Measurements from ENCODE around the gene ATAD3B.
A peak's percentile ranks its signal among the peaks of the same experiment; 100 is the strongest.
"Not testable (repeated sequence)": the region's sequence is repeated elsewhere in the genome, so short reads cannot be mapped to it uniquely, and the experiment has no call there.

Gene ATAD3B

DNA sequence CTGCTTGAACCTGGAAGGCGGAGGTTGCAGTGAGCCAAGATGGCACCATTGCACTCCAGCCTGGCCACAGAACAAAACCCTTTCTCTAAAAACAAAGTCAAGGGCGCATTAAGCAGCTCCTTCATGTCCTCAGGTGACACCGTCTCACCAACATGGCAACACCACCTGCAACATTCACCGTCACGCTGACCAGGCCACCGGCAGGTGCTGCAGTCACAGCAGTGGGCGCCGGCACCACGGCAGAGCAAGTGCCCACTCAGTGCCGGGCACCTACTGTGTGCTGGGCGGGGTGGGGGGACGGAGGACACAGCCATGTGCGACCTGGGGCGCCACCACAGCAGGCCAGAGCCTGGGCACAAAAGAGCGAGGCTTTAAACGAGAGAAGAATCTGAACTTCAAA, 12.1 kb downstream of the ATAD3B start:
- no peak for DNase-seq

- DNase-seq, result not testable (repeated sequence)
These were observed 13.6 kb downstream of the ATAD3B start for GRCh38 chr1:1484976-1485750.

DNA sequence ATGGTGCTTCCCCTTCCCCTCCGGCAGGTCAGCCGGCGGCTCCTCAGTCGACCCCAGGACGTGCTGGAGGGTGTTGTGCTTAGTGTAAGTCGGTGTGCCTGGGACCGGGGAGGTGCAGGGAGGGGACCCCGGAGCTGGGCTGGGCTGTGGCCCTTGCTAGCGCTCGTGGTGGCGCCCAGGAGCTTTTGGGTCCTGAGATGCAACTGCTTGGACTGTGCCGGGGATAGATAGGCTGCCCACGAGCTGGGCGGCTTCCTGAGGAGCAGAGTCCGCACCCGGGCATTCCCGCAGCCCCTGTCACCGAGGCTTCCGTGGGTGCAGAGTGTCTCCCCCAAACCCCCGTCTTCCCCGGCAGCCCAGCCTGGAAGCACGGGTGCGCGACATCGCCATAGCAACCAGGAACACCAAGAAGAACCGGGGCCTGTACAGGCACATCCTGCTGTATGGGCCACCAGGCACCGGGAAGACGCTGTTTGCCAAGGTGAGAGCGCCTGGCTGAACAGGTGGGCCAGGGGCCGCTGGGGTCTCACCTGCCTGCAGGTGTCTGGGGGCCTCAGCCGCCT, 14.3 kb downstream of the ATAD3B start:
- not testable (repeated sequence) for DNase-seq

GRCh38 chr1:1487701-1488100, 16.1 kb downstream of the ATAD3B start:
- DNase-seq, result no peak

DNA sequence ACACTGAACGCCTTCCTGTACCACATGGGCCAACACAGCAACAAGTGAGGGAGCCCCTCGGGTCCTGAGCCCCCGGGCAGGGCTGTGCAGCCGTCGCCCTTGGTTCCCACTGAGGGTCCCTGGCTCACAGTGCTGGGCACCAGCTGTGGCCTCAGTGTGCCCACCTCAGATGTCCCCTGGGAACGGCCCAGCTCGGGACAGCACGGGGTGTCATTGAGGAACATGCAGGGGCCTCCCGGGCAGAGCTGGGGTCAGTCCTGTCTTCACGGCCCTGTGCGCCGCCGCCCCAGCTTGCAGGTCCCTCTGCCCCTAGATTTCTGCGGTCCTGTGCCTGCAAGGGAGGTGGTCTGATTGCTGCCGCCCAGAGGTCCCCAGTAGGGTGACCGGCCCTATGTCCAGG, 17.7 kb downstream of the ATAD3B start:
- DNase-seq, result no peak

DNA sequence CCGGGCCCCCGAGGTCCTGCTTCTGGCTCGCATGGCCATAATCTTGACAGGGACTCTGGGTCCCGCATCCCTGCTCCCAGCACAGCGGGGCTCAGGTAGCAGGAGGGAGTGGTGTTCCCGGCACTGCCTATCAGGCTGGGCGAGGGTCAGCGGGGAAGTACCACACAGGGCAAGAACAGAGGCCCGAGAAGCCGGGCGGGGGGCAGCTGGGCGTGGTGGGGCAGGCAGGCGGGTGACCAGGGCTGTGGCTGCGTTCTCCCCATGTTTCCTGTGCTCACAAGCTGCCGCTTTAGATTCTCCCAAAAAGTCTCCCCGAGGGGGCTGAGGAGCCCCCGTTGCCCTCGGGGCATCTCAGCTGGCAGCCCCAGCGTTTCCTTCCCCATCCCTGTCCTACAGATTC, 18.3 kb downstream of the ATAD3B start:
- no peak for DNase-seq

- no peak for DNase-seq
These were observed 19.2 kb downstream of the ATAD3B start for GRCh38 chr1:1490633-1491230.

DNA sequence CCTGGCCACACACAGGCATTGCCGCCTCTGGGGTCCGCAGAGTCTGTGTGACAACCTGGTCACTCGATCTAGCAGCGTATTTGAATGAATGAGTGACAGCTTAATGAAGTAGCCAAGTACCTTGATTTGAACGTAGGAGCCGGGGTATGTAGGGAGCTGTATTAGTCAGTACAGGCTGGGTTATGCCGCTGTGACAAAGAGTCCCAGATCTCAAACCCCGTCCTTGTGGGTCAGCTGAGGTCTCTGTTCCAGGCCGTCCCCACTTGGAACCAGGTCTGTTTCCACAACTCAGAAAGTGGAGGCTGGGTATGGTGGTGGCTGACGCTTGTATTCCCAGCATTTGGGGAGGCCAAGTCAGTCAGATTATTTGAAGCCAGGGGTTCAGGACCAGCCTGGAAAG, 20.0 kb downstream of the ATAD3B start:
- no peak for DNase-seq

GRCh38 chr1:1494311-1494710, 22.7 kb downstream of the ATAD3B start:
- not testable (repeated sequence) for DNase-seq

DNA sequence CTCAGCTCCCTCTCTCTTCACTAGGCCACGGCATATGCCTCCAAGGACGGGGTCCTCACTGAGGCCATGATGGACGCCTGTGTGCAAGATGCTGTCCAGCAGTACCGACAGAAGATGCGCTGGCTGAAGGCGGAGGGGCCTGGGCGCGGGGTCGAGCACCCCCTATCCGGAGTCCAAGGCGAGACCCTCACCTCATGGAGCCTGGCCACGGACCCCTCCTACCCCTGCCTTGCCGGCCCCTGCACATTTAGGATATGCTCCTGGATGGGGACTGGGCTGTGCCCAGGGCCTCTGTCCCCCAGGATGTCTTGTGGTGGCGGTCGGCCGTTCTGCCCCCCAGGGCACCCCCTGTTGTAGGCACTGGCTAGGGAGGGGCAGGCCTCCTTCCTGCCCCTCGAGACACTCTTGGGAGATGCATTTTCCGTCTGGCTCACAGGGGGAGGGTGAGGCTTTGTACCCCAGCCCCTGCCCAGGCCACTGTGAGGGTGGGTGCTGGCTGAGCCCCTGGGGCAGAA, 24.0 kb downstream of the ATAD3B start:
- DNase-seq, result not testable (repeated sequence)

DNA sequence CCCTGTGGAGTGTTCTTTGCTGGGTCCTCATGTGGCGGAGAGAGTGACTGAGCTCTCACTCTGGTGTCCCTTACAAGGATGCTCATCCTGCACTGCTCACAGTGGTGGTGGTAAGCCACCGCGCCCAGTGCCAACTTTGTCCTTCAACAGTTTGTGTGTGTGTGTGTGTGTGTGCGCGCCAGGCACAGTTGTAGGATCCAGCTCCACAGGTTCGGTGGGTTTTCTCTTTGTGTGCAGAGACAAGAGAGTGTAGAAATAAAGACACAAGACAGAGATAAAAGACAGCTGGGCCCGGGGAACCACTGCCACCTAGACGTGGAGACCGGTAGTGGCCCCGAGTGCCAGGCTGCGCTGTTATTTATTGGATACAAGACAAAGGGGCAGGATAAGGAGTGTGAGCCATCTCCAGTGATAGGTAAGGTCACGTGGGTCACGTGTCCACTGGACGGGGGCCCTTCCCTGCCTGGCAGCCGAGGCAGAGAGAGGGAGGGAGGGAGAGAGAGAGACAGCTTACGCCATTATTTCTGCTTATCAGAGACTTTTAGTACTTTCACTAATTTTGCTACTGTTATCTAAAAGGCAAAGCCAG, 33.3 kb downstream of the ATAD3B start:
- peak; percentile 51 for DNase-seq

- DNase-seq, result peak; percentile 13
These were observed 33.8 kb downstream of the ATAD3B start for GRCh38 chr1:1505366-1505798.

- not testable (repeated sequence) for DNase-seq
These were observed 34.2 kb downstream of the ATAD3B start for GRCh38 chr1:1505801-1506200.

GRCh38 chr1:1507305-1507704, 35.7 kb downstream of the ATAD3B start:
- no peak for DNase-seq

DNA sequence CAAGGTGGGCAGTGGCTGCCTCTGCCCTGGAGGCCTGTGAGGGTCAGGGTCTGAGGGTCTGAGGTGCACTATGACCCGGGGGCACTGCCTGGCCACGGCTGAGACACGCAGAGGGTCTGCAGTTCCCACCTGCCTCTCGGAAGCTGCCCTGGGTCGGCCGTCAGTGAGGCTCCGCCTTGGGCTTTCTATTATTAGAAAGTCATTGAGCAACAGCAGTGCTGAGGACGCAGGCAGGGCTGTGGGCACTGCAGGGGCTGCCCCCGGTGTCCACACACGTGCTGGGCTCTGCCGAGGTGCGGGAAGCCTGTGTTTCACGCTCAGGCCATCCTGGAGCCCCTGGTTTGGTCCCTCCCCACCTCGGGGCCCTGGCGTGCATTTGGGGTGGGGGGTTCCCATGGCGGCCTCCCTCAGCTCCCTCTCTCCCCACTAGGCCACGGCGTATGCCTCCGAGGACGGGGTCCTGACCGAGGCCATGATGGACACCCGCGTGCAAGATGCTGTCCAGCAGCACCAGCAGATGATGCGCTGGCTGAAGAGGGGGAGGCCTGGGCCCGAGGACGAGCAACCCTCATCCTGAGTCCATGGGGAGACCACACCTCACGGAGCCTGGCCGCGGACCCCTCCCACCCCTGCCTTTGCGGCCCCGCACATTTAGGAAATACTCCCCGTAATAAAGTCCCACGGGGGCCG, 37.4 kb downstream of the ATAD3B start:
- not testable (repeated sequence) for DNase-seq

- DNase-seq, result not testable (repeated sequence)
These were observed 37.9 kb downstream of the ATAD3B start for GRCh38 chr1:1509465-1509850.

DNA sequence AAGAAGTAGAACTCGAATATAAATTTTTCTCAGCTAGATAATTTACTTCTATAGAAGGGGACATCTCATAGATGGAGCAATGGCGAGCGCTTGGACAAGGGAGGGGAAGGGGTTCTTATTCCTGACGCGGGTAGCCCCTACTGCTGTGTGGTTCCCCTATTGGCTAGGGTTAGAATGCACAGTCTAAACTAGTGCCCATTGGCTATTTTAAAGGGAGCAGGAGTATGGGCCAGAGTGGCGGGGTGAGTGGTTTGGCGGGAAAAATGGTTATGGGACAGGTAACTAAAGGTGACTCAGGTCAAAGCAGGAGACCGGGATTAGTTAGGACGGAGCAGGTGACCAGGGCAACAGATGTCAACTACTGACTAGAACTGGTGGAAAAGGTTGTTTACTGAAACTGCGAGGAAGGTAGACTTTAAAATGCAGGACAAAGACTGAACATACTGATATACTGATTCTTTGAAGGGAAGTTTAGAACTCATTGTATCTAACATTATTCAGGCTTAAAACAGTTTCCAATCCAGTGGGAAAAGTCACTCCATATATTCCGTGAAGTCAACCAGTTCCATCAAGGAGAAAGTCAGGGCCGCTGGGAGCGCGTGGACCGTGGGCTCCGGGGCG, 39.5 kb downstream of the ATAD3B start:
- DNase-seq, result no peak

GRCh38 chr1:1511533-1512285, 40.1 kb downstream of the ATAD3B start, which contains the start of gene ATAD3A:
ATAD3A (plus strand) TSS chr1:1512162; CDS start chr1:1512269, 107 bp downstream.
- DNase-seq, result peak; percentile 88

GRCh38 chr1:1512425-1512824, 40.9 kb downstream of the ATAD3B start:
- not testable (repeated sequence) for DNase-seq

DNA sequence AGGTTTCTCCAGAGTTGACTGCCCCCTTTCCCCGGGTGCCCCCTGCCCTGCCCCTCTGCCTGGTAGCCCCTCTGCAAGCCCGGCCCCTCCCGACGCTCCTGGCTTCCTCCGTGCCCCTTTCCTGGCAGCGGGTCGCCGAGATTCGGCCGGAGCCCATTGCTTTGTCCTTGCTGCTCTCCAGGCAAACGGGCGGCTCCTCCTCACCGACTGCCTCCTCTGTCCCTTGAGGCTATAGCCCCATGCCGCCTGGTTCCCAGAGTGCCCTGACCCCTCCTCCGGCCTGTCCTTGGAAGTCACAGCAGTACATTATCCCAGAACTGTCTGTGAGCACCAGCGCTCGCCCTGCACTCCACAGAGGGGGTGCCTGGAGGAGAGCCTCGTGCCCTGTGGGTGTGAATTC, 42.1 kb downstream of the ATAD3B start:
- not testable (repeated sequence) for DNase-seq

DNA sequence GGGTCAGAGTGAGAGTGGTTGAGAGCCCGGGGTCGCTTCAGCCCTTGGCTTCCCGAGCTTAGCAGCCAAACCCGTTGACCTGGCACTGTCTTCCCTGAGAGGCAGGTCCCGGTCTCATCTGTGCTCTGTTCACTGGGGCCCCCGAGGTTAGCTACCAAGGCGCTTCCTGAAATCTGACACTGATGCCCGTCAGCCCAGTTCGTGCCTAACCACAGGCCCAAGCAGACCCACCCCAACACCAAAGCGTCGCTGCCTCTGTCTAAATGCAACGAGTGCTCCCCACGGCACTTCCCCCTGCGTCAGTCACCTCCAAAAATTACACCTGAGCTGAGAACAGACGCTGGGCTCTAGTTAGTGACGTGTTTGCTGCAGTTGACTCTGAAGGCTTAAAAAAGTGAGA, 42.8 kb downstream of the ATAD3B start:
- not testable (repeated sequence) for DNase-seq

DNA sequence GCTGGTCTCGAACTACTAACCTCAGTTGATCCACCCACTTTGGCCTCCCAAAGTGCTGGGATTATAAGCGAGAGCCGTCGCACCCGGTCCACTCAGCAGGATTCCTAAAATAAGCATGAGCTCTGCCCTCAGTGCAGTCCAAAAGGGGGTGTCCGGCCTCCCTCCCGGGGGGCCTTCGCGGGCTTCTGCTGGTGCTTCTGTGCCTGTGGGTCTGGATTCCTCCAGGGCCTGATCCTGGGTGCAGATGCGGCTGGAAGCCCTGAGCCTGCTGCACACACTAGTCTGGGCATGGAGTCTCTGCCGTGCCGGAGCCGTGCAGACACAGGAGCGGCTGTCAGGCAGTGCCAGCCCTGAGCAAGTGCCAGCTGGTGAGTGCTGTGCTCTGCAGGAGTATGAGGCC, 45.4 kb downstream of the ATAD3B start:
- DNase-seq, result not testable (repeated sequence)

Data from NCI-H1092 treated with DMSO at 0.1 percent for 48 hours (cell line).